ENCODE results near the gene ARHGEF4. TPM values are rescaled to one million over a fixed set of nuclear protein-coding genes. Genes with fewer than 3 reads are reported as not detected.

Gene ARHGEF4
- total and polyA plus RNA-seq, 10 of the 15 experiments (the other 5 are each of a cell fraction or from before 2014, with no cell fraction given): 0.02 to 0.24 (median 0.16) TPM; not detected in 6

DNA sequence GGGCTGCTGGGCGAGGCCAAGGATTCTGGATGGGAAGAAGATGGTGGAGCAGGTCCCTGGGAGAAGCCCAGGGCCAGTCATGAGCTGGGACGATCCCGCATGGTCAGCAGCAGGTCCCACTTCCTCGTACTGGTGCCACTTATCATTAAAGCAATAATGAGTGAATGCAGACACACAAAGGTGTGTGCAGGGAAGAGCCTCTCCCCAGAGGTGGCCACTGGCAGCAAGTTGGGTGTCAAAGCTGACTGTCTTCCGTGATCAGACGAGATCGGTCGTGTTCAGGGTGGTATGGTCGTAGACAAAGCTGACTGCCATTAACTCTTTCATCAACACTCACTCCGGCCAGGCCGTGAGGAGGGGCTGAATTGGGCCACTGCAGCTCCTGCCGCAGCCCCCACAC, 10.3 kb upstream of the ARHGEF4 start:
- ChIA-PET POLR2A (no interaction called here), CTCF (interaction anchor here (0.8 kb wide), 1 partner anchor 29 kb away, joined by 3 read pairs; no protein-coding TSS in a partner anchor), RAD21 (ENCODE audit: unreplicated experiment) (no interaction called here), SMC1A (ENCODE audit: uncharacterized antibody, unreplicated experiment) (no interaction called here)
- DNase-seq (ENCODE audit: low read depth, low spot score) (no peak), ATAC-seq (no peak), FAIRE-seq (no peak)
- in situ Hi-C loops (cut with MboI): no loop called here
- 55% methylated on average over 12 of the region's 12 CpGs for WGBS (ENCODE audit: insufficient coverage, insufficient replicate concordance, low lambda C conversion rate, missing lambda C conversion rate)
- Histone ChIP-seq H3K4me3 (no peak overlapping the region), H3K9me3 (replicated peaks; ENCODE audit: control insufficient read depth, insufficient read depth, low read length) (no peaks in the 10 kb centered on the region), H3K36me3 (ENCODE audit: control insufficient read depth in 2 of 2, insufficient read depth in 2 of 2, low read length in 1 of 2) (no peaks in the 10 kb centered on the region), H3K27me3 (replicated peaks in 1 of 2; ENCODE audit: control insufficient read depth in 2 of 2, insufficient read depth in 2 of 2, low read length in 1 of 2) (no peaks in the 10 kb centered on the region; a peak in 1 of 4 replicates), H3K9ac (ENCODE audit: control insufficient read depth, insufficient read depth, low read length) (no peak overlapping the region), H3K27ac (ENCODE audit: control insufficient read depth, insufficient read depth) (no peak overlapping the region), H3K4me2 (ENCODE audit: control insufficient read depth, insufficient read depth) (no peak overlapping the region), H4K20me1 (ENCODE audit: control insufficient read depth, insufficient read depth) (no peaks in the 10 kb centered on the region), H3K79me2 (ENCODE audit: control insufficient read depth, insufficient read depth, low read length) (no peaks in the 10 kb centered on the region), H2AFZ (ENCODE audit: control insufficient read depth, low read depth, low read length) (no peak overlapping the region), H3K4me1 (ENCODE audit: control insufficient read depth, insufficient read depth, low read length) (peaks cover 15% of the 10 kb centered on the region)
- BruUV-seq (replicated peaks): no TSS peak
- intact Hi-C loops (cut with micrococcal nuclease; ENCODE audit: unreplicated experiment): no loop called here
- TF ChIP-seq, protein P1, sequence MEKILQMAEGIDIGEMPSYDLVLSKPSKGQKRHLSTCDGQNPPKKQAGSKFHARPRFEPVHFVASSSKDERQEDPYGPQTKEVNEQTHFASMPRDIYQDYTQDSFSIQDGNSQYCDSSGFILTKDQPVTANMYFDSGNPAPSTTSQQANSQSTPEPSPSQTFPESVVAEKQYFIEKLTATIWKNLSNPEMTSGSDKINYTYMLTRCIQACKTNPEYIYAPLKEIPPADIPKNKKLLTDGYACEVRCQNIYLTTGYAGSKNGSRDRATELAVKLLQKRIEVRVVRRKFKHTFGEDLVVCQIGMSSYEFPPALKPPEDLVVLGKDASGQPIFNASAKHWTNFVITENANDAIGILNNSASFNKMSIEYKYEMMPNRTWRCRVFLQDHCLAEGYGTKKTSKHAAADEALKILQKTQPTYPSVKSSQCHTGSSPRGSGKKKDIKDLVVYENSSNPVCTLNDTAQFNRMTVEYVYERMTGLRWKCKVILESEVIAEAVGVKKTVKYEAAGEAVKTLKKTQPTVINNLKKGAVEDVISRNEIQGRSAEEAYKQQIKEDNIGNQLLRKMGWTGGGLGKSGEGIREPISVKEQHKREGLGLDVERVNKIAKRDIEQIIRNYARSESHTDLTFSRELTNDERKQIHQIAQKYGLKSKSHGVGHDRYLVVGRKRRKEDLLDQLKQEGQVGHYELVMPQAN (conservative IDR thresholded peaks at IDR 0.05): no peak
- TF ChIP-seq SMARCA5 (IDR thresholded peaks at IDR 0.05): no peak
- TF ChIP-seq KAT2A (conservative IDR thresholded peaks at IDR 0.05; ENCODE audit: control insufficient read depth, low read depth, low read length): no peak
- no peak for TF ChIP-seq HDAC2 (IDR thresholded peaks at IDR 0.05)
- TF ChIP-seq TBL1XR1 (IDR thresholded peaks at IDR 0.05; ENCODE audit: low read depth, low read length): no peak
- TF ChIP-seq NR2C1 (IDR thresholded peaks at IDR 0.05): no peak
- TF ChIP-seq NBN (IDR thresholded peaks at IDR 0.05): no peak
- TF ChIP-seq CREB1 (IDR thresholded peaks at IDR 0.05; ENCODE audit: low read depth): no peak
- no peak for TF ChIP-seq MEF2A (IDR thresholded peaks at IDR 0.05; ENCODE audit: insufficient read depth, low read depth, low read length)
- TF ChIP-seq NFXL1 (IDR thresholded peaks at IDR 0.05; ENCODE audit: borderline replicate concordance): no peak
- TF ChIP-seq FOS (IDR thresholded peaks at IDR 0.05; ENCODE audit: borderline replicate concordance, extremely low read depth, insufficient read length): no peak
- TF ChIP-seq CBX3 (IDR thresholded peaks at IDR 0.05; ENCODE audit: borderline replicate concordance, low read depth): no peak
